ENCODE data around the gene KNTC1.
"Not testable (repeated sequence)": the region's sequence is repeated elsewhere in the genome, so short reads cannot be mapped to it uniquely, and the experiment has no call there.

Gene KNTC1

GRCh38 chr12:122506393-122506938 is 20.6 kb upstream of the KNTC1 start:
- no peak for DNase-seq

- DNase-seq: no peak
Measured at GRCh38 chr12:122508163-122508562, 18.9 kb upstream of the KNTC1 start.

- DNase-seq: not testable (repeated sequence)
Measured at GRCh38 chr12:122513028-122513427, 14.0 kb upstream of the KNTC1 start.

- DNase-seq: no peak
Measured at GRCh38 chr12:122513660-122514059, 13.4 kb upstream of the KNTC1 start.

- DNase-seq: no peak
Measured at GRCh38 chr12:122515275-122515674, 11.8 kb upstream of the KNTC1 start.

GRCh38 chr12:122516544-122517361 is 10.3 kb upstream of the KNTC1 start:
- DNase-seq: no peak

- no peak for DNase-seq
Measured at GRCh38 chr12:122517877-122518276, 9.2 kb upstream of the KNTC1 start.

GRCh38 chr12:122518908-122519307 is 8.1 kb upstream of the KNTC1 start:
- DNase-seq: no peak

GRCh38 chr12:122519418-122519817 is 7.6 kb upstream of the KNTC1 start:
- no peak for DNase-seq

- DNase-seq: no peak
Measured at GRCh38 chr12:122520676-122521075, 6.4 kb upstream of the KNTC1 start.

- DNase-seq: no peak
Measured at GRCh38 chr12:122523280-122523679, 3.8 kb upstream of the KNTC1 start.

GRCh38 chr12:122523846-122524718 is 3.0 kb upstream of the KNTC1 start:
- no peak for DNase-seq

GRCh38 chr12:122527478-122527944 is 462 bp downstream of the KNTC1 start:
- no peak for DNase-seq

GRCh38 chr12:122528582-122528981 is 1.5 kb downstream of the KNTC1 start:
- no peak for DNase-seq

- no peak for DNase-seq
Measured at GRCh38 chr12:122528992-122529391, 1.9 kb downstream of the KNTC1 start.

GRCh38 chr12:122533856-122534255 is 6.8 kb downstream of the KNTC1 start:
- DNase-seq: no peak

GRCh38 chr12:122537021-122537420 is 10.0 kb downstream of the KNTC1 start:
- no peak for DNase-seq

GRCh38 chr12:122538496-122538895 is 11.4 kb downstream of the KNTC1 start:
- no peak for DNase-seq

GRCh38 chr12:122544537-122544936 is 17.5 kb downstream of the KNTC1 start:
- DNase-seq: no peak

- no peak for DNase-seq
Measured at GRCh38 chr12:122545855-122546254, 18.8 kb downstream of the KNTC1 start.

GRCh38 chr12:122547330-122547729 is 20.3 kb downstream of the KNTC1 start:
- DNase-seq: no peak

- DNase-seq: no peak
Measured at GRCh38 chr12:122558745-122559641, 31.9 kb downstream of the KNTC1 start.

- no peak for DNase-seq
Measured at GRCh38 chr12:122560138-122560537, 33.1 kb downstream of the KNTC1 start.

Measured in NCI-H1105 (cell line).